Uterus (tissue), 2 donors: ENCODE measurements around the gene SRPK3.

Experiments
- POLR2A ChIP-seq, 2 donors: fragments of 450-650 bp; IDR thresholded peaks; one replicate each; pipeline ENCODE4 v1.6.1; 2016; ENCODE audit warnings: antibody characterized with exemption in 2 of 2, mild to moderate bottlenecking in 1 of 2, moderate library complexity in 1 of 2
- TF ChIP-seq, protein P1 (sequence below), 4 experiments: fragments of 200-600 bp in 2 of 4; fragments of 450-650 bp in 2 of 4; sonication (generic) in 2 of 4; IDR thresholded peaks; one replicate each; pipeline ENCODE4 v1.5.1; 2016 to 2019; ENCODE audit warnings: antibody characterized with exemption in 4 of 4, mild to moderate bottlenecking in 2 of 4, moderate library complexity in 1 of 4

DNA sequence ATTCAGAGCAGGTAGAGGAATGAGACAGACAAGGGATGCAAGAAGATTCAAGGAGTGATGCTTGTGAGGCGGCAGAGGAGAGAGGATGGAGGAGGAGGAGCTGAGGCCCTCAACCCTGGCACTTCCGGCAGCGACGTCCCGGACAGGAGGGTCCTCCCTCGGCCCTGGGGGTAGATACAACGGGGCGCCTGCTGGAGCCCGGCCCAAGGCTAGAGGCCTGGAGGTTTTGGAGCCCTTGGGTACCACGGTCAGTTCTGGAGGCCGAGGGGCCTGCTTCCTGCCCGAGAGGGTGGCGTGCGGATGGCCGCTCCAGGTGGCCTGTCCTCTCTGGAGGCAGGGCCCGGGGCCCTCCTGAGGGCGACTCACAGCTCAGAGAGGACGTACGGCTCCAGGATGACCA is 27.1 kb downstream of the SRPK3 start:
- TF ChIP-seq, protein P1, sequence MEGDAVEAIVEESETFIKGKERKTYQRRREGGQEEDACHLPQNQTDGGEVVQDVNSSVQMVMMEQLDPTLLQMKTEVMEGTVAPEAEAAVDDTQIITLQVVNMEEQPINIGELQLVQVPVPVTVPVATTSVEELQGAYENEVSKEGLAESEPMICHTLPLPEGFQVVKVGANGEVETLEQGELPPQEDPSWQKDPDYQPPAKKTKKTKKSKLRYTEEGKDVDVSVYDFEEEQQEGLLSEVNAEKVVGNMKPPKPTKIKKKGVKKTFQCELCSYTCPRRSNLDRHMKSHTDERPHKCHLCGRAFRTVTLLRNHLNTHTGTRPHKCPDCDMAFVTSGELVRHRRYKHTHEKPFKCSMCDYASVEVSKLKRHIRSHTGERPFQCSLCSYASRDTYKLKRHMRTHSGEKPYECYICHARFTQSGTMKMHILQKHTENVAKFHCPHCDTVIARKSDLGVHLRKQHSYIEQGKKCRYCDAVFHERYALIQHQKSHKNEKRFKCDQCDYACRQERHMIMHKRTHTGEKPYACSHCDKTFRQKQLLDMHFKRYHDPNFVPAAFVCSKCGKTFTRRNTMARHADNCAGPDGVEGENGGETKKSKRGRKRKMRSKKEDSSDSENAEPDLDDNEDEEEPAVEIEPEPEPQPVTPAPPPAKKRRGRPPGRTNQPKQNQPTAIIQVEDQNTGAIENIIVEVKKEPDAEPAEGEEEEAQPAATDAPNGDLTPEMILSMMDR (IDR thresholded peaks at IDR 0.05), result no peak
- TF ChIP-seq POLR2A (IDR thresholded peaks at IDR 0.05), result no peak
